GM21576 (cell line): ENCODE measurements around the gene ICAM2.

Source experiments
- ATAC-seq: cut with Tn5 transposase; IDR thresholded peaks from one replicate; pipeline ENCODE4 v1.9.1; 2021; ENCODE audit warnings: mild to moderate bottlenecking, moderate library complexity; ENCODE audit not compliant: unreplicated experiment

Gene ICAM2

GRCh38 chr17:64020056-64020766 is at the start of gene ICAM2:
TSS of gene ICAM2 (minus strand) at chr17:64020633. CDS start at chr17:64006691, 13,942 bp downstream.
- peak; percentile 49 for ATAC-seq

DNA sequence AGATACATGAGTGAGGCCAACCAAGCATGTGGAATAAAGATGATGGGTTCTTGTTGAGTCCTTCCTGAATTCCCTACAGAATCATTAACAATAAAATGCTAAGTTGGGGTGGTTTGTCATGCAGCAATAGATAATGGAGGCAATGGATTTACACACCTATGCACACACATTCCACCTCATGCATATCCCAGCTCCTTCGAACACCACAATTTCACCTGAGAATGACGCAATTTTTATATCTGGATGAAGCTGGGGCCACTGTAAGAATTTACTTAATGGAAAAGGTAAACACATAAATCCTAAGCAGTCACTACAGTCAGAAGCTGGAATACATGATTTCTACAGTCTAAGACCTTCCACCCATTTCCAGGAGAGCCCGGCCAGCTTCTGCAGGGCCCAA is 49.8 kb upstream of the ICAM2 start:
- no peak for ATAC-seq

DNA sequence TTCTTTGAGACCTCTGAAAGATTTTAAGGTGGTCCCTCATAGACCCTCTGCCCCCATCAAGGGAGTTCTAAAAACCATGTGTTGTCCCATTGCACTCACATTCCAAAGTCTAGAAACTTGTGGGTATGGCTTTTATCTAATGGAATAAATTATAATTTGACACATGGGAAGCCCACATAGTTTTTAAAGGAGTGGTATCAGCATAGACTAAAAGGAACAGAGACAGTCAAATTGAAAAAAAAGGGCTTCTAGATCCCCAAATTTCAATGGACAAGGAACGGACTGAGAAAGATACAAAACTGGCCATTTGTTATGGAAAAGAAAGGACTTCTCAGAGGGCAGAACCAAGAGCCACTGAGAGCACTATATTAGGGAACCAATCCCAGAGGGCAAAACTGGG is 48.7 kb upstream of the ICAM2 start:
- no peak for ATAC-seq

DNA sequence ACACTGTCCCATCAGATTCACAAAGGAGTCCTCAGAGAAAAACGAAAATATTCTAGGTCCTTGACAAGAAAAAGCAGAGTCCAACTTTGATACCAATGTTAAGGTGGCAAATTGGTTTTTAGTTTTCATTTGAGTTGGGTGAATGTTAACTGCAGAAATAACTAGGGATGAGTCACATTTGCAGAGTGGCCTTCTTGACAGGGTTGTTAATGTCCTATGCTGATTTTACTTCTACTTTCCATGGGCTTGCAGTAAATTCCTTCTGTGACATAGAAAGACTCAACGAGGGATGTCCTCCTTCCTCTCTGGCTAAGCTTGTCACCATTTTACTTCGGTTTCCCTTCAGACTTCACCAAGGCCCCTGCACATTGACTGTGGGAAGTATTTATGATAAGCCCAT is 47.2 kb upstream of the ICAM2 start:
- no peak for ATAC-seq

DNA sequence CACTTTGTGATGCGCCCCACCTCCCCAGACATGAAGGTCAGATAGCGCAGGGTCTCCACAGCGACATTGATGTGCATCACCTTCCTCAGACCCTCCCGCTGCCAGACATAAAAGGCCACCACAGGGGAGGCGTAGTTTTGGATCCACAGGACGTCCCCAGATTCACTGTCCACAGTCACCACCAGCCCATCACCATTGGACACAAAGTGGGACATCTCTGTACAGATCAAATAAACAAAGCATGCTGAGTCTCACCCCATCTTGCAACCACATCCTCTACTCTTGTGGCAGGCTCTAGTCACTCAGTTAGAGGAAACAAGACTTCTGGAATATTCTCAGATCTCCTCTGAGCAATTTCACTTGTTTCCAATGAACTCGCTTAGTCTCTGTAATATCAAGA is 46.3 kb upstream of the ICAM2 start:
- no peak for ATAC-seq

- no peak for ATAC-seq
Measured at GRCh38 chr17:64065161-64065560, 44.7 kb upstream of the ICAM2 start.

DNA sequence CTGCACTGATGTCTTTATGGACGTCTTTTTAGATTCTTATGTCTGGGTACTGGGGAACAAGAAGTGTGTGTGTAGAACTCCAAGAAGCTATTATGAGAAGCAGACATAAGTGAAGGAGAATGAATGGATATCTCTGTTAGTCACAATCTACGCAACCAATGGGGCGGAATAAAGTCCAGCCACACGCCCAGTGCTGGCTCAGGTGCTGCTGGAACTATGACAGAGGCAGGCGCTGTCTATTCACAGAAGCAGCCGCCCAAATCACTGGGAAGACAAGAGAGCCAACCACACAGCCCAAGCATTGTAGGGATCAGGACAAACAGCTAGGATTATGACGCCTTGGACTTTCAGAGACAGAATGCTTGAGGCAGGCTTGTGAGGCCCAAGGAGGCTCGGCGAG is 43.9 kb upstream of the ICAM2 start:
- no peak for ATAC-seq

DNA sequence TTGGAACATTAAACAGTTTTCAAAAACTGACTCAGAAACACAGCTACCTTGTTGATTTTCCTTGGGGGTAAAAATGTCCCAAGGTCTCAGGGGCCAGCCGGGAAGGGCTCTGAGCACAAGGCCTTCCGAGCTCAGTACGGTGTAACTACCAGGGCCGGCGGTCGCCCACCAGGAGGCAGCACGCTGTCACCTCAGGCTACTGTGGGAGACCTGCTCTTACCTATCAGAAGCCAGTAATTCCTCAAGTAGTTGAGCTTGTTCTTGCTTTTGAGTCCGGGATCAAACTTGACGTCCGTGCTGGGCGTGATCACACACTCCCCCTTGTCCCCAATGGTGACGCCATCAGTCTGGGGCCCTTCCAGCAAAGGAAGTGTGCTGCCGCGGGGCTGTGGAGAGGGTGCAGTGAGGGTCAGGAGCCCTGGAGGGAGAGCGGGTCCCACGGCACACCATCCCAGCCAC is 43.4 kb upstream of the ICAM2 start:
- ATAC-seq, result no peak

- ATAC-seq, result no peak
Measured at GRCh38 chr17:64063088-64063487, 42.7 kb upstream of the ICAM2 start.

GRCh38 chr17:64061178-64061898 is 40.9 kb upstream of the ICAM2 start:
- no peak for ATAC-seq

GRCh38 chr17:64060331-64060730 is 39.9 kb upstream of the ICAM2 start:
- ATAC-seq, result no peak

DNA sequence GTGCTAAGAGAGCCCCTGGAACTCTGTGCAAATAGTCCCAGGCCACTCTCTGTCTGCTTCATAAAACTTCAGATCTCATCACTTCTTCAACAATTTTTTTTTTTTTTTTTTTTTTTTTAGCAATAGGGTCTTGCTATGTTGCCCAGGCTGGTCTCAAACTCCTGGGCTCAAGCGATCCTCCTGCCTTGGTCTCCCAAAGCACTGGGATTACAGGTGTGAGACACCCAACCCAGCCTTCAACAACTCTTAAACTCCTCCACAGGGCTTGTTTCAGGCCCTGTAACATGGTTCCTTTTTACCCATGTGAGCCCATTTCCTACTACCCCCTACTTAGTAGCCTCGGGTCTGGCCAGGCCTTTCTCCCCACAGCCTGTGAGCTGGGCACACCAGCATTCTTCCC is 39.3 kb upstream of the ICAM2 start:
- no peak for ATAC-seq

DNA sequence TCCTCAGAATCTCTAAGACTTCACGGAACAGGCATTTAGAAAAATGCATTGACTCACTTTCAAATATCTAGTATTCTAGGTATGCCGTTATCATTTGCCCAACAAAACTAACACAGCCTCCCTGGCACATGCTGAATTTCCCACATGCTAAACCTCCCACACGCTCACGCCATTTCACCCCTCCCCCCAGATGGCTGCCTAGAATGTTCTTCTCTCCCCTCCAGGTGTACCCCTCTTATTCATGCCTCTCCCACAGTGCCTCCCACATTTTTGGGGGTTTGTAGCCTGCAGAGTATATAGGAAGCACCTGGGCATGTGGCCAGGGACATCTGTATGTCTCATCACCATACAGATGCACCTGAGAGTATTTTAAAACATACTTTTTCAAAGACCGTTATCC is 38.2 kb upstream of the ICAM2 start:
- ATAC-seq, result no peak

- ATAC-seq, result no peak
Measured at GRCh38 chr17:64057701-64058263, 37.3 kb upstream of the ICAM2 start.

DNA sequence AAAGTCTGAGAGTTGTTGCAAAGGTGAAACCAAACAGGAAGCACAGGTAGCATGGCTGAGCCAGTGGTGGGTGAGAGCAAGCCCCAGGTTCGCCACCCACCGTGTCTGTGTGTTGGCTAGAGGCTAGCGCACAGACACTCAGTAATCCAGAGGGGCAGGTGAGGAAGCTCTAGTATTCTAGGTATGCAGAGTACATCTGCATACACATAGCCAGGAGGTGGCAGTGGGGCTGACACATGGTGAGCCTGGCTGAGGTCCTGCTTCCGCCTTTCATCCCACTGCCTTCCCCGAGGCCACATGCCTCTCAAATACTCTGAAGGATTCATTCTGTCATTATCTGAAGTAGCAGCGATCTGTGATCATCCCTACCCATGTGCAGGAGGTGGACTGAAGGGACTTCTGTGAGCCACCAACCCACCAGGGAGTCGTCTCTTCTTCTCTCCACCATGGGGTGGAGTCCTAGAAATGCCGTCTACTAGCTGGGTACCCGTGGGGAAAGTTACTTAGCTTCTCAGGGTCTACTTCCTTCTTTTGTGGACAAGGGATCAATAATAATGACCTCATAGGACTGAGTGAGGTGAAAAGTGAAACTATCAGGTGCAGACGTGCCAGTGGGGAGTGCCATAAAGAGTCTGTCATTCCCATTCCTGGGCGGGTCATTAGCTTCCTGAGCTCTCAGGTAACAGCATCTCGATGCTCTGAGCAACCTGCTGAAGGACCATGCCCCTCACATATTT is 36.0 kb upstream of the ICAM2 start:
- ATAC-seq, result peak; percentile 64

GRCh38 chr17:64055183-64056142 is 35.0 kb upstream of the ICAM2 start:
- ATAC-seq, result no peak

GRCh38 chr17:64054304-64054703 is 33.9 kb upstream of the ICAM2 start:
- no peak for ATAC-seq

DNA sequence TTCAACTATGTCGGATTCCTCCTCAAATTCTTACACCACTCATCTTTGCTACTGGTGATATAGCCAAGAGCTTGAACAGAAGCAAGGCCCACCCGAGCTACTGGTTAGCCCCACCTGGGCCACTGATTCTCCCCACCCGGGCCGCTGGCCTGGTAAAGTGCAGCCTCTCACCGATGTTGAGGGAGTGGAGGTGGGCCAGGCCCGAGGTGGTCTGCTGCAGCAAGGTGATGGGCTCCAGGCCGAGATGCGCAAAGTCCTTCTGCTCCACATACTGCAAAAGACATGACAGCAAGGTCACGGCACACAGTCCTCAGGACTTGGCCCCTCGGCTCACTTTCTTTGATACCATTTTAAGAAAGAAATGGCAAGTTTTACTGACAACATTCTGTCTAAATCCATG is 32.7 kb upstream of the ICAM2 start:
- no peak for ATAC-seq

GRCh38 chr17:64051153-64051552 is 30.7 kb upstream of the ICAM2 start:
- no peak for ATAC-seq

GRCh38 chr17:64048805-64049204 is 28.4 kb upstream of the ICAM2 start:
- no peak for ATAC-seq
